Naive thymus-derived CD4-positive, alpha-beta T cell (primary cell): Measurements from ENCODE around the gene MYLK4. TPM values are rescaled to one million over a fixed set of nuclear protein-coding genes. Genes with fewer than 3 reads are reported as not detected.

Source experiments
- ATAC-seq: fragments of 150-1000 bp; cut with Tn5 transposase; 2 replicates; pipeline ENCODE4 v1.10.0; 2021; ENCODE audit warnings: mild to moderate bottlenecking, moderate library complexity
- CTCF ChIA-PET: fragments of 350-600 bp; sonication (Branson Sonifier 250); formaldehyde crosslinking; loops from one replicate; lab custom pipeline; 2021; ENCODE audit warnings: antibody characterized with exemption; lab: Charles Lee
- POLR2A ChIA-PET: fragments of 350-600 bp; sonication (Branson Sonifier 250); formaldehyde crosslinking; loops from one replicate; lab custom pipeline; 2021; ENCODE audit warnings: antibody characterized with exemption, inconsistent platforms; lab: Charles Lee
- DNase-seq, 9 donors: peaks; one replicate each; pipeline versions ENCODE4 v3.0.0 to v3.0.0-alpha.2; 2020 to 2022; ENCODE audit warnings: mixed read lengths in 1 of 9
- H3K27ac ChIP-seq: one replicate; pipeline ENCODE4 v1.7.0; 2013; ENCODE audit warnings: mild to moderate bottlenecking, low read depth, low read length, moderate library complexity
- H3K27me3 ChIP-seq, 2 donors: one replicate each; pipeline ENCODE4 v1.7.0; 2013; ENCODE audit warnings: low read length in 2 of 2, mild to moderate bottlenecking in 2 of 2, moderate library complexity in 2 of 2; ENCODE audit not compliant: control insufficient read depth in 2 of 2, insufficient read depth in 2 of 2
- H3K36me3 ChIP-seq, 3 experiments: 1 replicate in 2 of 3; 2 replicates in 1 of 3; pipeline ENCODE4 v1.7.0; 2013; ENCODE audit warnings: low read length in 3 of 3, mild to moderate bottlenecking in 3 of 3, moderate library complexity in 1 of 3; ENCODE audit not compliant: insufficient read depth in 3 of 3, control insufficient read depth in 2 of 3
- H3K4me1 ChIP-seq, 2 donors: one replicate each; pipeline ENCODE4 v1.7.0; 2013; ENCODE audit warnings: low read length in 2 of 2, mild to moderate bottlenecking in 2 of 2, moderate library complexity in 1 of 2; ENCODE audit not compliant: control insufficient read depth in 2 of 2, insufficient read depth in 2 of 2
- H3K4me3 ChIP-seq: 2 replicates; pipeline ENCODE4 v1.7.0; 2013; ENCODE audit warnings: mild to moderate bottlenecking, low read length
- H3K9me3 ChIP-seq, 3 experiments: 1 replicate in 2 of 3; 2 replicates in 1 of 3; pipeline ENCODE4 v1.7.0; 2013; ENCODE audit warnings: low read length in 3 of 3; ENCODE audit not compliant: control insufficient read depth in 2 of 3
- H3K27ac Mint-ChIP-seq, 9 donors: one replicate each; pipeline ENCODE4 v1.8.0; 2020 to 2022; ENCODE audit warnings: mixed read lengths in 9 of 9, mild to moderate bottlenecking in 8 of 9, moderate library complexity in 5 of 9, inconsistent platforms in 2 of 9
- H3K27me3 Mint-ChIP-seq, 5 donors: one replicate each; pipeline ENCODE4 v1.8.0; 2021 to 2022; ENCODE audit warnings: mixed read lengths in 5 of 5, mild to moderate bottlenecking in 1 of 5
- H3K36me3 Mint-ChIP-seq, 5 donors: one replicate each; pipeline ENCODE4 v1.8.0; 2020 to 2022; ENCODE audit warnings: mixed read lengths in 5 of 5, mild to moderate bottlenecking in 3 of 5, inconsistent platforms in 1 of 5
- H3K4me1 Mint-ChIP-seq, 7 donors: one replicate each; pipeline ENCODE4 v1.8.0; 2020 to 2022; ENCODE audit warnings: mixed read lengths in 7 of 7, mild to moderate bottlenecking in 3 of 7, inconsistent platforms in 1 of 7
- H3K4me3 Mint-ChIP-seq, 10 donors: one replicate each; pipeline ENCODE4 v1.8.0; 2020 to 2022; ENCODE audit warnings: mild to moderate bottlenecking in 10 of 10, mixed read lengths in 10 of 10, moderate library complexity in 6 of 10, inconsistent platforms in 2 of 10
- H3K9me3 Mint-ChIP-seq, 11 donors: one replicate each; pipeline ENCODE4 v1.8.0; 2020 to 2022; ENCODE audit warnings: mixed read lengths in 11 of 11, mild to moderate bottlenecking in 4 of 11, inconsistent platforms in 1 of 11, moderate library complexity in 1 of 11
- intact Hi-C, 2 donors: fragments of 100-400 bp; cut with micrococcal nuclease; formaldehyde crosslinking; loops; one replicate each; pipeline ENCODE4 v1.15.1; 2023
- polyA plus RNA-seq, 2 donors: library from polyadenylated mRNA; unstranded; fragments of 300-500 nt; fragmentation: Illumina TruSeq; gene quantifications; one replicate each; pipeline ENCODE4 v1.2.3, GENCODE V29; 2021
- total RNA-seq, 6 experiments: library from RNA in 5 of 6; stranded (reverse) in 5 of 6; gene quantifications; 1 replicate in 5 of 6; 2 replicates in 1 of 6; pipeline ENCODE4 v1.2.3 and lab custom pipeline; 2021 to 2026

MYLK4 gene
- total and polyA plus RNA-seq, 7 experiments from 2014 or later: 0.23 to 1.6 (median 0.34) TPM; not detected in 1

- H3K9me3 ChIP-seq: no peaks in the 10 kb centered on the region
- no peak overlapping the region for H3K4me3 ChIP-seq
- Mint-ChIP-seq H3K9me3 (peaks cover 0 to 16% (median 3%) of the 10 kb centered on the region in 11 donors), H3K27me3 (peaks cover 9 to 43% (median 12%) of the 10 kb centered on the region in 5 donors), H3K4me1 (no peaks in the 10 kb centered on the region), H3K27ac (no peak overlapping the region), H3K4me3 (no peak overlapping the region), H3K36me3 (peaks cover 0 to 7% (median 0%) of the 10 kb centered on the region in 5 donors)
- DNase-seq: no peak
- no peak for ATAC-seq
- CTCF ChIA-PET: interaction anchor here (0.7 to 1.7 kb wide), 2 partner anchors 19 to 29 kb away, joined by 4 to 5 read pairs; no protein-coding TSS in a partner anchor
- intact Hi-C loops: no loop called here
- no peaks in the 10 kb centered on the region for H3K36me3 ChIP-seq
- no peaks in the 10 kb centered on the region for H3K4me1 ChIP-seq
- no peak overlapping the region for H3K27ac ChIP-seq
- POLR2A ChIA-PET: no interaction called here
- no peaks in the 10 kb centered on the region for H3K27me3 ChIP-seq
Measured at GRCh38 chr6:2653369-2654032, 97.2 kb downstream of the MYLK4 start.

- DNase-seq (no peak), ATAC-seq (no peak)
- H3K4me1 ChIP-seq: no peaks in the 10 kb centered on the region
- H3K36me3 ChIP-seq: no peaks in the 10 kb centered on the region
- no peak overlapping the region for H3K27ac ChIP-seq
- H3K27me3 ChIP-seq: no peaks in the 10 kb centered on the region
- H3K9me3 ChIP-seq: no peaks in the 10 kb centered on the region
- Mint-ChIP-seq H3K4me1 (no peaks in the 10 kb centered on the region), H3K36me3 (peaks cover 0 to 7% (median 0%) of the 10 kb centered on the region in 5 donors), H3K4me3 (no peak overlapping the region), H3K27me3 (peaks cover 12 to 44% (median 16%) of the 10 kb centered on the region in 5 donors), H3K27ac (no peak overlapping the region), H3K9me3 (peaks cover 0 to 16% (median 4%) of the 10 kb centered on the region in 11 donors)
- no peak overlapping the region for H3K4me3 ChIP-seq
- POLR2A ChIA-PET: no interaction called here
- intact Hi-C loops: no loop called here
- CTCF ChIA-PET: interaction anchor here (1.0 kb wide), 1 partner anchor 443 kb away, joined by 5 read pairs; no protein-coding TSS in a partner anchor
Measured at GRCh38 chr6:2652611-2653010, 98.1 kb downstream of the MYLK4 start.

- Mint-ChIP-seq H3K27ac (no peak overlapping the region), H3K9me3 (peaks cover 0 to 16% (median 4%) of the 10 kb centered on the region in 11 donors), H3K4me3 (no peak overlapping the region), H3K4me1 (no peaks in the 10 kb centered on the region), H3K36me3 (peaks cover 0 to 7% (median 0%) of the 10 kb centered on the region in 5 donors), H3K27me3 (peaks cover 13 to 49% (median 17%) of the 10 kb centered on the region in 5 donors)
- H3K9me3 ChIP-seq: no peaks in the 10 kb centered on the region
- H3K27ac ChIP-seq: no peak overlapping the region
- H3K36me3 ChIP-seq: no peaks in the 10 kb centered on the region
- H3K4me3 ChIP-seq: no peak overlapping the region
- H3K4me1 ChIP-seq: no peaks in the 10 kb centered on the region
- CTCF ChIA-PET: interaction anchor here (1.0 kb wide), 1 partner anchor 442 kb away, joined by 5 read pairs; no protein-coding TSS in a partner anchor
- ATAC-seq (no peak), DNase-seq (no peak)
- intact Hi-C loops: no loop called here
- POLR2A ChIA-PET: no interaction called here
- no peaks in the 10 kb centered on the region for H3K27me3 ChIP-seq
Measured at GRCh38 chr6:2651961-2652360, 98.8 kb downstream of the MYLK4 start.

DNA sequence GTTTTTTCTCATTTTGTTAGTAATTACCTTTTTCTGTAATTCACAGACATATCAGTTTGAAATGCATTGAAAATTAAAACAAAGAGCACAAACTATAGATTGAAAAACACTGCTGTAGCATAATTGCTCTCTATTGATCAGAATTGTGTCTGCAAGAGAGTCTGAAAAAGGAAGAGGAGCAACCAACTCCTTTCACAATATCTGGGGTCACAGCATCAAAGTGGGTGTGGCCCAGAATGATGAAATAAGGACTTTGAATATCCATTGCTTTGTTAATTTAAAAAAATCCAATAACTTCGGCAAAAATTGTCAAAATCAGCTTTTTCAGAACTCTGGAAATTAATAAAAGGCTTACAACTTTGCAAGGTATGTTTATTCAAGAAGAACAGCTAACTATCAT, 99.2 kb downstream of the MYLK4 start:
- Mint-ChIP-seq H3K9me3 (peaks cover 0 to 16% (median 4%) of the 10 kb centered on the region in 11 donors), H3K4me1 (no peaks in the 10 kb centered on the region), H3K4me3 (no peak overlapping the region), H3K36me3 (peaks cover 0 to 7% (median 0%) of the 10 kb centered on the region in 5 donors), H3K27ac (no peak overlapping the region), H3K27me3 (peaks cover 15 to 47% (median 21%) of the 10 kb centered on the region in 5 donors)
- Histone ChIP-seq H3K4me1 (no peaks in the 10 kb centered on the region), H3K27ac (no peak overlapping the region), H3K4me3 (no peak overlapping the region), H3K36me3 (no peaks in the 10 kb centered on the region), H3K9me3 (no peaks in the 10 kb centered on the region), H3K27me3 (no peaks in the 10 kb centered on the region)
- ChIA-PET CTCF (no interaction called here), POLR2A (no interaction called here)
- intact Hi-C loops: no loop called here
- ATAC-seq (no peak), DNase-seq (no peak)

DNA sequence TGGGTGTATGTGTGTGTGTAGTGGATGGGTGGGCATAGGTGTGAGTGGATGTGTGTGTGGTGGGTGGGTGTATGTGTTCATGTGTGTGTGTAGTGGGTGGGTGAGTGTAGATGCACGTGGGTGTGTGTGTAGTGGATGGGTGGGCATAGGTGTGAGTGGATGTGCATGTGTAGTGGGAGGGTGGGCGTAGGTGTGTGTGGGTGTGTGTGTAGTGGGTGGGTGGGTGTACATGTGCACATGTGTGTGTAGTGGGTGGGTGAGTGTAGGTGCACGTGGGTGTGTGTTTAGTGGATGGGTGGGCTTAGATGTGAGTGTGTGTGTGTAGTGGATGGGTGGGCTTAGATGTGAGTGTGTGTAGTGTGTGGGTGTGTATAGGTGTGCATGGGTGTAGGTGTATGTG, 104.4 kb downstream of the MYLK4 start:
- Histone ChIP-seq H3K9me3 (no peaks in the 10 kb centered on the region), H3K27me3 (no peaks in the 10 kb centered on the region), H3K4me1 (no peaks in the 10 kb centered on the region), H3K36me3 (no peaks in the 10 kb centered on the region), H3K27ac (no peak overlapping the region), H3K4me3 (no peak overlapping the region)
- Mint-ChIP-seq H3K36me3 (no peaks in the 10 kb centered on the region), H3K4me3 (peak overlapping the region in 1 of 10 donors; percentile 46), H3K27ac (no peak overlapping the region), H3K4me1 (peaks cover 0 to 2% (median 0%) of the 10 kb centered on the region in 7 donors), H3K9me3 (peaks cover 0 to 2% (median 0%) of the 10 kb centered on the region in 11 donors), H3K27me3 (peaks cover 37 to 57% (median 48%) of the 10 kb centered on the region in 5 donors)
- intact Hi-C loops: no loop called here
- DNase-seq (no peak), ATAC-seq (no peak)
- ChIA-PET CTCF (interaction anchor here (1.3 kb wide), 1 partner anchor 12 kb away, joined by 5 read pairs; no protein-coding TSS in a partner anchor), POLR2A (no interaction called here)

- DNase-seq: no peak
- Mint-ChIP-seq H3K27ac (no peak overlapping the region), H3K9me3 (peaks cover 0 to 2% (median 0%) of the 10 kb centered on the region in 11 donors), H3K4me1 (peaks cover 0 to 5% (median 0%) of the 10 kb centered on the region in 7 donors), H3K36me3 (no peaks in the 10 kb centered on the region), H3K27me3 (peaks cover 54 to 70% (median 61%) of the 10 kb centered on the region in 5 donors), H3K4me3 (no peak overlapping the region)
- intact Hi-C loops: no loop called here
- Histone ChIP-seq H3K4me3 (no peak overlapping the region), H3K9me3 (no peaks in the 10 kb centered on the region), H3K27ac (no peak overlapping the region), H3K27me3 (no peaks in the 10 kb centered on the region), H3K4me1 (no peaks in the 10 kb centered on the region), H3K36me3 (no peaks in the 10 kb centered on the region)
- ChIA-PET CTCF (no interaction called here), POLR2A (no interaction called here)
- ATAC-seq: no peak
Measured at GRCh38 chr6:2643935-2644539, 106.7 kb downstream of the MYLK4 start.
